GM19324 (cell line): Measurements from ENCODE around the gene PHACTR1.

Experiments used
- ATAC-seq: cut with Tn5 transposase; IDR thresholded peaks from one replicate; pipeline ENCODE4 v1.9.1; 2021; ENCODE audit warnings: mild to moderate bottlenecking, moderate library complexity; ENCODE audit not compliant: unreplicated experiment, low FRiP score

PHACTR1 gene

DNA sequence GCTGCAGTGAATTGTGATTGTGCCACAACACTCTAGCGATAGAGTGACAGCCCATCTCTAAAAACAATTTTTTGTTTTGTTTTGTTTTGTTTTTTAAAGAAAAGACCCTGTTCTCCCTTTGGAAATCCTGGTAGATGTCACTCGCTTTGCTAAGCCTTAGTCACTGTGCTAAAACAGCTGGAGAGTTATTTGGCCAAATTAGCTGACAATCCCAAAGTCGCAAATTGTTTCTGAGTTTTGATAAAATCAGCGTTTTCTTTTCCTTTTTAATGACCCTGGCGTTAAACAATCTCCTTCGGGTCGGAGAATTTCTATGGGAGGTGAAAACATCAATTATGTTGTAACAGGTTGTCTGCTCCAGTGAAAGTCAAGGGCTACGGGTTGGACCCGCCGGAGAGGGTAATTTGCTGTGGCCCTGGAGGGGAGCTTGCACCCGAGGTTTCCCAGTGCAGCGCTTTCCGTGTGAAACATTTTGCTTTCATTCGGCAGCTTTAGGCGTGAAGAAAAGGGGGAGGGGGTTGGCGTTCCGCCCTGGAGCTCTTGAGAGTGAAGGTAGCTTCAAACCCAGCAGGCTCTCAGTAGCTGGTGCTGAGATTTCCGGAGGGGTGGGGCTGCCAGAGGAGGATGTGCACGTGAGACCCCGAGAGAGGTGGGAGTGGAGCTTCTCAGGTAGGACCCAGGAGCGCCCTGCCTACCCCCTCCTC is 296.6 kb downstream of the PHACTR1 start:
- ATAC-seq = no peak

DNA sequence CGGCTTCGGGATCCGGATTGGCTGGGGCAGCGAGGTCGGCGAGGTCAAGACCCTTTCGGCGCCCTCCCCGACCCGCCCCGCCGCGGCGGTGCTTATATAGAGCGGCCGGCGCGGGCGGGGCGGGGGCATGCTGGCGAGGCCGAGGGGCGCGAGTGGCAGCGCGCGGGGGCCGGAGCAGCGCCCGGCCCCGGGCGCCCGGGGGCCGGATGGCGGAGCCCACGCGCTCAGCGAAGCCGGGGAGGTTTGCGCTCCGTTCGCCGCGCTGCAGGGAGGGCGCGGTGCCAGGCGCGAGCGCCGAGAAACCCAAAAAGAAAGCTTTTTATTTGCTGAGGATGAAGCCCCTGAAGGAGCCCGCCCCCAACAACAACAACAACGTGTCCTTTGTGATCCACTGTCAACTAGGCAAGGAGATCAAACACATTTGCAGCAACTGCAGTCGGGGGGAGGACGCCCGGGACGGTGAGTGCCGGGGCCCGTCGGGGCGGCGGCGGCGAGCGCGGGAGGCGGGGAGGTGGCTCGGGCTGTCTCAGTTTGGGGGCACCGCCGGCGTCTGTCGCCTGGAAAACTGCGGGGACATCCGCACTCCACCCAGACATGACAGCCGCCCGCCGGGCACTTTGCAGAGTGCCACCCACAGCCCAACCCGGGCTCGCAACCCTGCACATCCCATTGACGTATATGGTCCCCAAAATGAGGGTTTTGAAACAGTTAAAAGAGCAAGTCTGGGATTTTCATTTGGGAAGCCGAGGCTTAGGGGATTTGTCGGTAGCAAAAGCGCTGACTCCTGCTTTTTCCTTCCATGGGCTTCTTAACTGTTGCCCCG is 297.3 kb downstream of the PHACTR1 start:
- ATAC-seq = no peak

DNA sequence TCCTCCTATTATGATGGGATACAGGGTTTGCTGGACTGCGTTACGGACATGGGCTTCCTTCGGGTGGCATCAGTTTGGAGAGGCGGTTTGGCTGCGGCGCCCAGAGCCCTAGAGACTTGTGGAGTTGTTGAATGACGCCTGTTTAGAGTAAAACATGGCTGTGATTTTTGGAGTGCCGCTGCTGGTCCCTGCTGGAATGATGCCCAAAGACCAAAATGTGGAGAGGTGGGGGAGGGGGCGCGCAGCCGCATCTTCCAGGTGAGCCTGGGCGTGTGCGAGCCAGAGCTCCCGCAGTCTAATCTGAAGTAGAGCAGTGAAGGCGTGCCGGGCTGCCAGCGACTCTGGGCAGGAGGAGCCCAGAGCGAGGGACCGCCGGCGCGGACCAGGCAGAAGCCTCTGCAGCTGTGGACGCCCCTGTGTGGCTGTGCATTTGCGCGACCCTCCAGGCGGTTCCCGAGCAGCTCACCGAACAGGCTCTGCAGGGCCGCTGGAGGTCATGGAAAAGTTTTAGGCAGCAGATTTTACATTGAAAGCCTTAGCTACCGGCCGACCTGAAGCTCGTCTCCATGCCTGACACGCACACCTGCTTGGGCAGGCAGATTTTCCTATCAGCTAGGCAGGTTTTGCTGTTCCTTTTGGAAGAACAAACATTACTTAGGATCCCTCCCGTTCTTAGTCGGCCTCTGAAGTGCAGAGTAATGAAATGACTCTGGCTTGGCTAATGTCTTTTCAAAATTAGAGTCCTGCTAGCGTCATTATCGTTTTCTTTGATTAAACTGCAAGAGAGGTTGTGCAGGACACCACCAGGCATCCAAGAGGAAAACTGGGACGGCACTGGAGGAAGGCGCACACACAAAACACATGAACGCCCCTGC is 298.2 kb downstream of the PHACTR1 start:
- no peak for ATAC-seq

DNA sequence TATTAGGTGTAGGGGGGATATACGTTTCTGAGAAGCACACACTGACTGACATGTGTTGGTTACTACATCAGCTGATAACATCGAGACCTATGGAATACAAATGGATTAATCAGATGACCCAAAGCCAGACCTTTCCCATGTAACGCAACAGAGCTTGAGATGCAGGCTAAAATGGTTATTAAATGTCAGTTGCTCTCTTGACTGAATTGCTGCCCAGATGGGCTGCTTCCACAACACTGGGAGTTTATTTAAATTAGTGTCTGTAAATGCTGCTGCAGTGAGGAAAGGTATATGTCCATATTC is 298.8 kb downstream of the PHACTR1 start:
- no peak for ATAC-seq

DNA sequence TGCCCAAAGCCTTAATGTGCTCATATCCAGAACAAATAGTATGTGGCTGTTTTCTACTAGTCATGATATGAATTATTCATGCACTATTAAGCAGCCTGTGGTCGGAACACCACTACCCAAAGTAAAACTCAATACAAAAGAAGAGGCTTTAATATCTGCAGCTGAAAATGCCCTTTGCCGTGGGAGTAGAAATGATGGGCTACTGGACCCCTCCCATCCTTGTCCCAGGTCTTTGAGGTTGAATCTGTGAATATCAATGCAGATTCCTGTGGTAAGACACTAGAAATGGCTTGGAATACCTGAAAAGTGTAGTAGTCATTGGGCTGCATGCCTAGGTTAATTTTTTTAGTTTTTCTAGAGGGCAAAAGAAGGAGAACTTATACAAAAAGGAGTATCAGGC is 308.0 kb downstream of the PHACTR1 start:
- no peak for ATAC-seq

DNA sequence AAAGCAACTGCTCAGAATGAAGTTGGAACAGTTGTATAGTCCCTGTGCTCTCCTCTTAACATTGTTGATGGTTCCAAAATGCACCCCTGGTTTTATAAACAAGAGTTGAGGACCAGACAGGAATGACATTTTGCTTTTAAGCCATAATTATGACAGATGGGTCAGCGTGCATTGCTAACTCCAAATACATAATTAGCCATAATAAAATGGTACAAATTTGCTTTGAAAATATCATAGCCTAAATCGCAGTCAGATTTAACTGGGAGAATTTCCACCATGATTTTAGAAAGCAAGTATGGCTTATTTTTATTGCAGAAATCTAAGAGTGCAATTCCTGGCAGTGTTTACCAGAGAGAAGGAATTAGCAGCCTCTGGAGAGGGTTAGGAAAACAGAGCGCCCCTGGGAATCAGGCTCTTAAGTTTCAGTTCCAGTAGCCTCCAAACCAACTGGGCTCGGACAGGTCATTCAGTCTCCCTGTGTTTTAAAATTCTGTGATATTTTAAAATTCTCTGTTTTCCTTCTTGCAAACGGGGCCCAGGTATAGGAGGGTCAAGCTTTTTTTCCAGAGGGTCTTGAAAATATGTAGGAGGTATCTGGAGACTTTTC is 309.4 kb downstream of the PHACTR1 start:
- no peak for ATAC-seq

DNA sequence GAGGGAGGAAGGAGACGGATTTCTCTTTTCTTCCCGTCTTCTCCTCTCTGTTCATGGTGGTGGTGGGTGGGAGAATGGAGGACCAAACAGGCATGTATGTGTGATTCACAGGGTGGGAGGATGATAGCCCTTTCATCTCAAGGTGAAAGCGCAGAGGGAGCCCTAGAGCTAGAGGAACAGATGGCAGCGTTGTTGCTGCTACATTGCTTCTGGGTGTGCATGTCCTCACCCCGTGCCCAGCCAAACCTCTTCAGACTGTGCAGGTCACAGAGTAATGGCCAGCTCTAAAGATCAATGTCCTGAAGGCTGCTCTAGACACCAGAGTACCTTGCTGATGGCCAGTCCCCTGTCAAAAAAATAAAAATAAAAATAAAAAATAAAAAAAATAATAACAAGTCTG is 310.0 kb downstream of the PHACTR1 start:
- ATAC-seq = no peak

DNA sequence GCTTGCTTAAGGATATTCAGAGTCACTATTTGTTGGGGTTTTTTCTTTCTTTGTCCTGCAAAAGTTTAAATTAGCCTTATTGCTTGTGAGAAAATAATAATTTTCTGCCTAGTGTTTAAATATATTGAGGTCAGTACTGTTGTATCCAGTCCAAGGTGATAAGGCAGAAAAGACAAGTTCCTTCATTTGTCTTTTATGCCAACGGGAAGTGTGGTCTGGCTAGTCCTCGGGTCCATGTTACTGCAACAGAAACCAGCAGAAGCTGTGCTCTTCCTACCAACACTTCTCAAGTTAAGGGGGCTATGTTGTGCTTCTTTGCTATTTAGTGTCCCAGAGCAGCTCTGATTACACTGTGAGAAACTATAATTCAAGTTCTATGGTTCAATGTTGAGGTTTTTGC is 310.6 kb downstream of the PHACTR1 start:
- ATAC-seq = no peak

DNA sequence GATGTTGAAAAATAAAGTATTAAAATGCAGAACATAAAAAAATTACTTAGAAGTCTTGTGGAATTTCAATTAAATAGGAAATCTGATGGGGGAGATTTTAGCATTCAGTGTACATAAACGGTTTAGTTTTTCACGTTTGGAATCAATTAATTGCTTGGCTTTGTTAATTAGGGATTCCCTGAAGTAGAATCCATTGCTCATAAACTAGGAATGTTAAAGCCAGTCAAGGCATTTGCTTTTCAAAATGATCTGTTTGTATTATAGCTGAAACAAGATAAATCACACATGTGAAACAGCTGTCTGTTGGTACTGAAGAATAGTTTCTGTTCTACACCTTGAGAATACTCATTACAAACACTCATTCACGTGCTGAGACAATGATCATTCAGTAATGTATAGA is 313.8 kb downstream of the PHACTR1 start:
- ATAC-seq = no peak

DNA sequence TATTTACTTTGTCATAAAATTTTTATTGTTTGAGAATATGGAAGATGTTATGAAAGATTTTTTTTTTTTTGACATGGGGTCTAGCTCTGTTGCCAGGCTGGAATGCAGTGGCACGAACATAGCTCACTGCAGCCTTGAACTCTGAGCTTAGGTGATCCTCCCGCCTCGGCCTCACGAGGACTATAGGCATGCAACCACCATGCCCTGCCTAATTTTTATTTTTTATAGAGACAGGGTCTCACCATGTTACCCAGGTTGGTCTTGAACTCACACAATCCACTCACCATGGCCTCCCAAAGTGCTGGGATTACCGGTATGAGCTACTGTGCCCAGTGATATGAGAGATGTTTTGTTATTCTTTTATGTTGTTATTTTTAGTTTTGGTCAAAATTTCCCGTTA is 316.0 kb downstream of the PHACTR1 start:
- no peak for ATAC-seq

DNA sequence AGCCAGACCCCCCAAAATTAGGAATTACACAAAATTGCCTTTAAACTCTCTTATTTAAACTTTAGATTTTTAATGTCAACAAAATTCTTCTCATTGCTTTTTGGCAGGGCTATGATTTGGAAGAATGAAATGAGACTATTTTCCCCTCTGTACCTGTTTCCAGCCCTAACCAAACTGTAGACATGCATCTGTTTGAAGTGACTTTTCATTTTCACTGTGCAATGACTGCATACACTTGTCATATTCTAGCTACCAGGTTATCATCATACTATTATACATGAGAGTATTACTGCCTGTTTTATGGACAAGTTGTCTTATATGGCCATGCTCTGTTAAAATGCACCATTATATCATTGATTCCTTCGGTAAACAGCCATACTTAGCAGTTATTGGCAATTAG is 316.6 kb downstream of the PHACTR1 start:
- ATAC-seq = no peak

DNA sequence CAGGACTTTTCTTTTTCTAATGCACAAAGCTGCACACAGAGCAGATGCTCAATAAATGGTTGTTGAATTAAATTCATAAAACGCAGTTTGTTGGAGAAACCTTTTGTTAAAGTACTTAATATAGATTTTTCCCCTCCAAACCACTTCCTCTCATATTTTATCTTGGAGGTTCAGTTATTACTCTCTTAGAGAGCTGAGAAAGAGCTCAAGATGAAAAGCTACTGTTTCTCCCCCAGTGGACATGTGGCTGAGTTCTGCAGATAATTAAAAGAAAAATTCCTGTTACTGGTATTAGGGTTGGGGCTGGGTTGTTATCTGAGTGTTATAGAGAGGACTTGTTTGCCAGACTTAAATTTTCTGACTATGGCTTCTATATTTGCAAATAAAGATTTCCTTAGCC is 317.7 kb downstream of the PHACTR1 start:
- no peak for ATAC-seq

DNA sequence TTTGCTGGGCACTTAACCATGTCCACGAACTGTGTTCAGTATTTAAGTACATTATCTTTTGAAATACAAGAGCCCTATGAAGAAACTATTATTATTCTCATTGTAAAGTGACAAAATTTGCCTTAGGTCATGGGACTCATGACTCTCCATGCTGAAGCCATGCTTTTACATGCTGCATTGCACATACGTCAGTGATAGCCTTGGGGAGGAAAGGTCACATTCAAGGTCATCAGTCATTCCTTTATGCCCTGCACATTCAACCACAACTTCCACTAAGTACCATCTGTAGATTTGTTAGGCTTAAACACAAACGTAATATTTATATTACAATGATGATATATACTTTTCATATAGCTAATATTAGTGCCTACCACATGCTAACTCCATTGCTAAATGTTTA is 319.0 kb downstream of the PHACTR1 start:
- ATAC-seq = no peak

DNA sequence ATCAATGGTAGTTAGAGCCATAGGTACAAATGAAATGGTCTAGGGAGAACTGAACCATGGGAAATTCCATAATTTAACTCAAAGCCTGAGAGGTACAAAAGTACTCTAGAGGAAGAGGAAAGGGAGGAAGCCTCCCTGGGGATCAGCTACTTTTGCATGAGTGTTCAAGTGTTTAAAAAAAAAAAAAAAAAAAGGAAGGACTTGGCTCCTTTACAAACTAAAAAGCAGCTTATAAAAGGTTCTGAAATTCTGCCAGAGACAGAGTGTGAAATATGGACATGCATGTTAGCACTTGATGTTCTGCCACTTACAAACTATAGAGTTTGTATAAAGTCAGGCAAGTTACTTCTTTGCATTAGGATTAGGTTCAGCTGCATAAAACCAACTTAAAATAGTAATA is 321.7 kb downstream of the PHACTR1 start:
- ATAC-seq = no peak

DNA sequence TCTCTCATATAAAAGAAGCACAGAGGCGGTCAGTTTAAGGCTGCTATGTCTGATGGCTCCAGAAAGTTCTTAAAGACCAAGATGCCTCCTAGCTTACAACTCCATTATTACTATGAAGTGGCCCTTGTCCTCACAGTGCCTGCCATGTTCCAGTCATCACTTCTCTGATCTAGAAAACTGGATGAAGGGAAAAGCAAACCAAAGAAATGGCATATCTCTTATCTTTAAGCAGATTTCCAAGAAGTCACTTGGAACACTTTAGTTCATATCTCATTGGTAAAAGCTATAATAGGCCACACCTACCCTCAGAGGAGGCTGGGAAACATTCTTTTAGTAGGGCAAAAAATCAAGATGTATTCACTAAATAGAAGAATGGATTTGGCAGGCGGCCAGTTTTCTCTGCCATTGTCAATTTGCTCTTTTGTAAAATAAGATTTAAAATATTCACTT is 322.2 kb downstream of the PHACTR1 start:
- ATAC-seq = no peak

DNA sequence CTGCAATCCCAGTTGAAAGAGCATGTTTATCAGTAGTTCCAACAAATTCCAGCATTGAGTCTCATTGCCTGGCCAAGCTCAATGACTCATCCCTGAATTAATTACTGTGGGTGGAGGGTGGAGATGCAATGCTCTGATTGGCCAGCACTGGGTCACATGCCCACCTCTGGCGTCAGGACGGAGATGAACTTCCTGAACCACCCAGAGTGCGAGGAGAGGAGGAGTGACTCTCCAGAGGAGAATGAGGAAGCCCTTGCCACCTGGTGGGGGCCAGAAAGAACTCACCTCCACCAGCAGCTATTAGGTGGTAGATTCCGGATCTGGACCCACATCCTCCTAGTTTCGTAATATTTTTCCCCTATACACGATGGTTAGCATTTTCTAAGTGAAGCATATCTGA is 327.8 kb downstream of the PHACTR1 start:
- no peak for ATAC-seq

DNA sequence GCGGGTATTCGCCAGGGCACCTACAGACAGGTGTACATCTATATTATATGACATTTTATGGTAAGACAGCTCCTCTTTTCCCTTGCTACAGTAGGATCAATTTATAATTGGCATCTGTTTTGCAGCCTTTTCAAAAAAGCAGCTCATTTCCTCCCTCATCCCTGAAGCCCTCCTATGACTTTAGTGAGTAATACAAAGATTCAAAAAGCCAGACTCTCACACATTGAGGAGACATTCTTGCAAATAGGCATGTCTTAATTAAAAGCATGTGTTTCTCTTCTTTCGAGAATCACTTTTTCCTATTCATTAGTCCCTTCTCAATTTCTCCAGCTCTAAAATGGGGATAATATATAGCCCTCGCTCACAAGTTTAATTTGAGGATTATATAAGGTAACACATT is 328.3 kb downstream of the PHACTR1 start:
- ATAC-seq = no peak

DNA sequence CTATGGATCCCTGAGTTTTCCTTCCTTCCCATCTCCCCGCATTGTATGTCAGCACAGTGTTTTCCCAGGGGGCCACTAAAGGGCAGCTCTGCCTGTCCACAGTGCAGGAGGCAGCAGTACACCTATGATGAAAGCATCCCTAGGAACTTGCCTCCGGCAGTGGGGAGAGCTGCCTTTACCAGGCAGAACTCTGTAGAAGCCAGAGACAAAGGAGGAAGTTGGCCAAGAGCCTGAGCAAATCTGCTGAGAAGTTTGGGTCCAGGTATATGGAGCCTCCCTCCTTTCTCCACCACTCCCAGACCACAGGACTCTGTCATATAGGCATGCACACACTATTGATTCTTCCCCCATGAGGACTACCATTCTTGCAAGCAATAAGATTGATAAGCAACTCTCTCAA is 329.1 kb downstream of the PHACTR1 start:
- no peak for ATAC-seq

DNA sequence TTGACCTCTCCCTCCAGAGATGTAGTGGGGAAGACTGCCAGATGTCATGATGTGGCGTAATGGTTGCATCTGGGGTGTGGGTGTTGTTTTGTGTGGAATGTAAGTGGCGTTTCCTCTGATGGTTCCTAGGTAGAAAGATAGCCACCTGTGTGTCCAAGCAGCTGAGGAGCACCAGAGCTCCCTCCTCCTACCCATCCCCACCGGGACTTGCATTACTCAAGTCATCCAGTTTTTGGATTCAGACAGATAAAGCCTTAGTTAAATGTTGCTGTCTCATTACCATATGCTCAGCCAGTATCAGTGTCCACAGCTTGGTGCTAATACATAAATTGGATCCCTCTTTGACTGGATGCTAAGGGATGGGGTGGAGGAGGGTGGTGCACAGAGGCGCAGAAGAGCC is 329.5 kb downstream of the PHACTR1 start:
- ATAC-seq = no peak

DNA sequence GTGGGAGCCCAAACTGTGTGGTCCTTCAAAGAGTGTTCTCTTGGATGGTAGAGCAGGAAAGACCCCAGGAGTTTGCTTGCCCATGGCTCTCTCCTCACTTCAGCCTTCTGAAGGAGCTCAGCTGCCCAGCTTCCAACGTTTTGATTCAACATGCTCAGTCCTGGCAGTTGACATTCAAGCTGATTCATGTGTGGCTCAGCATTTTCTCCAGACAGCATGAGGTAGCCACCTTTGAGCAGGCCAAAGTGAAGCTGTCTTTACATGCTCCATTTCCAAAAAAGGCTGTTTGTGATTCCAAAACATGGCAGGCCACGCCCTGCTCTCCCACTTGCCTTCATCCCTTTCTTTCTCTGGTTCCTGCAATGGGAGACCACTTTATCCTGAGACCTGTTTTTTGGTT is 331.5 kb downstream of the PHACTR1 start:
- no peak for ATAC-seq

DNA sequence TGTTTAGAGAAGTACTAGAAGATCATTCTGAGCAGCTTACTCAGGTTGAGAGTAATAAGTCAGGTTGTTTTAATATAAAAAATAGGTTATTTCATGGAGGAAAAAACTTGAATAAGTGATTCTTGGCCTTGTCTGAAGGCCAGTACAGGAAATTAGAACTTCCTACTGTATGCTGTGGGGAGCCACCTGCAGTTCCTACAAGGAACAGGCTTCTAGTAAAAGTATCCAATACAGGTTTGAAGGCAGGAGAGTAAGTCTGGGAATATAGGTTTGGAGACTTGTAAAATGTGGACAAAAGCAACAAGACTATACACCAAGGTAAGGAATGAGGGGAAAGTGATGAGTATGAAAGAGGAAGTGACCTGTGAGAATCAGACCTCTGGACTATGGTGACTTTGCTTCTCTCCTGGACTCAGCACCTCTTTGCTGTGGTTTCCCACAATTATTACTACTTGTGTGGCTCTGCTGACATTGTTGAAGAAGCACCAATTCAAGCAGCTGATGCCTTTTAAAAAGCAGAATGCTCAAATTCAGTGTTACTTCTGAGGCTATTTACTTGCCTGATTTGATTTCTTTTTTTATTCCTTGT is 333.2 kb downstream of the PHACTR1 start:
- ATAC-seq = no peak
